ENCODE data around the gene FZR1.
A peak's percentile ranks its signal among the peaks of the same experiment; 100 is the strongest.

DNA sequence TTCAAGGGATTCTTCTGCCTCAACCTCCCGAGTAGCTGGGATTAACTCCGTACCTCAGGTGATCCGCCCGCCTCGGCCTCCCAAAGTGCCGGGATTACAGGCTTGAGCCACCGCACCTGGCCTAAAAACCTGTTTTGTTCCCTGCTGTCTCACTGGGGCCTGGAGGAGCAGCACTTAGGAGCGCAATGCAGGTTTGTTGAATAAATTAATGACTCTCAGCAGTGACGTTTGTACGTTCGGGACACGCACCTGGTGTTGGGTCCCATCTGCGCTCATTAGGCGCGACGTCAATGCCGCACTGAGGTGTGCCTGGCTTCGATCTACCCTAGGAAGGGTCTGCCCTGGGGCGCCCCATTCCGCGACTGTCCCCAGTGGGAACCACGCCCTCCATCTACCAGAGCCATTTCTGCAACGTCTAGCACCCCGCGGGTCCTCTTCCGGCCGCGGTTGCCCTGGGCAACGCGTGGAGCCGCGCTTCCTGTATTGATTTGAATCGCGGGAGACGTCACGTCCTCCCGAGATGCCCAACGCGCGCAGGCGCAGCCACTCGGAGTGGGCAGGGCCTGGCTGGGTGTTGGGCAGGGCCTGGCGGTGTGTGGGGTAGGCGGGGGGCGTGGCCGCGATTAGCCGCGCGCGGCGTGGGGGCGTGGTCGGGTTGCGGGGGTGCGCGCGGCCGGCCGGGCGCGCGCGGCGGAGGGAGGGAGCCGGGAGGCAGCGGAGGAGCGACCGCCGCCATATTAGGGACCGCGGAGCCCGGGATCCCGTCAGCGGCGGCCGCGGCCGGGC lies at the start of gene FZR1:
- TF ChIP-seq EZH2 (IDR thresholded peaks at IDR 0.05): no peak
- peak; percentile 66; the same call in 1 of the 2 replicates for TF ChIP-seq POLR2AphosphoS5 (IDR thresholded peaks at IDR 0.05; ENCODE audit: borderline replicate concordance, low read depth, low read length)
- peak; percentile 73 for TF ChIP-seq FOXP2 (optimal IDR thresholded peaks at IDR 0.05; ENCODE audit: control extremely low read depth, extremely low read length, insufficient read depth)
